NCI-H748 (cell line): ENCODE data around the gene ATP7B.
"Not testable (repeated sequence)": the region's sequence is repeated elsewhere in the genome, so short reads cannot be mapped to it uniquely, and the experiment has no call there.

Experiments used
- DNase-seq: peaks from one replicate; lab custom pipeline; 2025; ENCODE audit not compliant: unreplicated experiment; lab: John Stamatoyannopoulos, UW

Gene ATP7B

GRCh38 chr13:52010890-52011631 lies at the start of gene ATP7B:
Gene ATP7B (minus strand): TSS chr13:52011450. CDS start chr13:52011337, 113 bp downstream.
- peak; percentile 69 for DNase-seq

- no peak for DNase-seq
These were observed 42.2 kb upstream of the ATP7B start for GRCh38 chr13:52053460-52053859.

GRCh38 chr13:52051400-52051799 lies 40.1 kb upstream of the ATP7B start:
- no peak for DNase-seq

GRCh38 chr13:52048516-52048915 lies 37.3 kb upstream of the ATP7B start:
- no peak for DNase-seq

- no peak for DNase-seq
These were observed 36.2 kb upstream of the ATP7B start for GRCh38 chr13:52047463-52047862.

- DNase-seq = no peak
These were observed 32.4 kb upstream of the ATP7B start for GRCh38 chr13:52043675-52044074.

GRCh38 chr13:52036037-52036436 lies 24.8 kb upstream of the ATP7B start:
- peak; percentile 33 for DNase-seq

- peak; percentile 86 for DNase-seq
These were observed 23.5 kb upstream of the ATP7B start for GRCh38 chr13:52034616-52035226.

- DNase-seq = no peak
These were observed 21.8 kb upstream of the ATP7B start for GRCh38 chr13:52033039-52033438.

- DNase-seq = not testable (repeated sequence)
These were observed 19.2 kb upstream of the ATP7B start for GRCh38 chr13:52030401-52030800.

GRCh38 chr13:52029569-52029968 lies 18.3 kb upstream of the ATP7B start:
- DNase-seq = peak; percentile 17

- no peak for DNase-seq
These were observed 16.6 kb upstream of the ATP7B start for GRCh38 chr13:52027832-52028231.

GRCh38 chr13:52026246-52026626 lies 15.0 kb upstream of the ATP7B start:
- no peak for DNase-seq

GRCh38 chr13:52025475-52026245 lies 14.4 kb upstream of the ATP7B start:
- DNase-seq = no peak

GRCh38 chr13:52024481-52024880 lies 13.2 kb upstream of the ATP7B start, which contains the start of gene UTP14C:
Gene UTP14C (plus strand): TSS chr13:52024691. CDS start chr13:52028805, 4,114 bp downstream.
- DNase-seq = no peak

GRCh38 chr13:52022356-52022755 lies 11.1 kb upstream of the ATP7B start:
- no peak for DNase-seq

- no peak for DNase-seq
These were observed 8.9 kb upstream of the ATP7B start for GRCh38 chr13:52020191-52020590.

- DNase-seq = no peak
These were observed 5.0 kb upstream of the ATP7B start for GRCh38 chr13:52016296-52016695.

- no peak for DNase-seq
These were observed 1.2 kb upstream of the ATP7B start for GRCh38 chr13:52012512-52012836.

GRCh38 chr13:52011632-52012511 lies 622 bp upstream of the ATP7B start, which contains the start of gene ALG11:
Gene ALG11 (plus strand): TSS chr13:52012398. CDS start chr13:52012419, 21 bp downstream.
- peak; percentile 98 for DNase-seq

GRCh38 chr13:52009946-52010345 lies 1.3 kb downstream of the ATP7B start:
- DNase-seq = no peak
